Mucosa of descending colon (tissue), 3 donors: Measurements from ENCODE around the gene IPO13. TPM values are rescaled to one million over a fixed set of nuclear protein-coding genes. Genes with fewer than 3 reads are reported as not detected.

Source experiments
- ATAC-seq: fragments of 200-7000 bp; cut with Tn5 transposase; one replicate; pipeline ENCODE4 v1.9.1; 2020; ENCODE audit warnings: mild to moderate bottlenecking, moderate library complexity
- DNase-seq, 3 donors: peaks; one replicate each; pipeline ENCODE4 v3.0.0-alpha.2; 2020
- H3K36me3 ChIP-seq: fragments of 200-600 bp; one replicate; pipeline ENCODE4 v1.8.0; 2021; ENCODE audit warnings: low read depth, mild to moderate bottlenecking
- H3K4me1 ChIP-seq: fragments of 200-600 bp; one replicate; pipeline ENCODE4 v1.8.0; 2021; ENCODE audit warnings: low read depth, mild to moderate bottlenecking
- H3K4me3 ChIP-seq: fragments of 200-600 bp; one replicate; pipeline ENCODE4 v1.8.0; 2021; ENCODE audit warnings: mild to moderate bottlenecking
- H3K9me3 ChIP-seq: fragments of 200-600 bp; one replicate; pipeline ENCODE4 v1.8.0; 2021; ENCODE audit warnings: mild to moderate bottlenecking
- intact Hi-C, 2 donors: fragments of 100-400 bp; cut with DNase I in 1 of 2; cut with micrococcal nuclease in 1 of 2; formaldehyde crosslinking; loops; one replicate each; pipeline versions ENCODE4 v1.11.0 to v1.11.1; 2022; cut with DNase I, micrococcal nuclease
- total RNA-seq, 3 donors: library from RNA; stranded (reverse); fragmentation: NEBNext Ultra II Directional in 2 of 3; extraction: Animal tissue kit (Norgen Biotek cat#: 25700) in 2 of 3; gene quantifications; one replicate each; pipeline versions ENCODE4 v1.2.1 to v1.2.4, GENCODE V29; 2021 to 2023
- TF ChIP-seq, protein P1 (sequence below): fragments of 200-600 bp; IDR thresholded peaks from one replicate; pipeline ENCODE4 v1.8.0; 2022; ENCODE audit warnings: antibody characterized with exemption, mild to moderate bottlenecking
- donor health status: DM: no; HTN: no; CAD: no; lungs with moderate emphysema.
- donor health status: DM: no; HTN: no; CAD: no.
- donor health status: DM: no; HTN: yes; CAD: no.

IPO13 gene
- total RNA-seq, 3 donors from 2014 or later = 21.5 to 32.6 (median 22.3) TPM

DNA sequence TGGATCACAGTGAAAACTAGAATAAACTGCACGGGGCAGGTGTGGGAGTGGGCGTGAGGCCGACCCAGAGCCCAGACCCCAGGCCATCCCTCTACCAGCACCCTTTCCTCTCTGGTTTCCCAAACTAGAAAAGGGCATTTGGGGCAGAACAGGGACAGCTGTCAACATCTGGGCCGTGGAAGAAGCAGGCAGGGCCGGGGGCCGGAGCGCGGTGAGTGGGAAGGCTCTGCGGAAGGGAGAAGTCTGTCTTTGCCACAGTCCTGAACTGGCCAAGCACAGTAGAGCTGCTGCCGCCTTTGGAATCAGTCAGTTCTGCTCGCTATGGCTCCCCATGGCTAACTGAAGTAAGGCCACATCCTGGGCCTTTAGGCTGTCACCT, 51.2 kb downstream of the IPO13 start:
- DNase-seq = no peak
- intact Hi-C loops = no loop called here
- H3K4me3 ChIP-seq = no peak overlapping the region
- no peak for ATAC-seq
- H3K9me3 ChIP-seq = no peaks in the 10 kb centered on the region
- peaks cover 9% of the 10 kb centered on the region for H3K4me1 ChIP-seq
- no peaks in the 10 kb centered on the region for H3K36me3 ChIP-seq
- TF ChIP-seq, protein P1, sequence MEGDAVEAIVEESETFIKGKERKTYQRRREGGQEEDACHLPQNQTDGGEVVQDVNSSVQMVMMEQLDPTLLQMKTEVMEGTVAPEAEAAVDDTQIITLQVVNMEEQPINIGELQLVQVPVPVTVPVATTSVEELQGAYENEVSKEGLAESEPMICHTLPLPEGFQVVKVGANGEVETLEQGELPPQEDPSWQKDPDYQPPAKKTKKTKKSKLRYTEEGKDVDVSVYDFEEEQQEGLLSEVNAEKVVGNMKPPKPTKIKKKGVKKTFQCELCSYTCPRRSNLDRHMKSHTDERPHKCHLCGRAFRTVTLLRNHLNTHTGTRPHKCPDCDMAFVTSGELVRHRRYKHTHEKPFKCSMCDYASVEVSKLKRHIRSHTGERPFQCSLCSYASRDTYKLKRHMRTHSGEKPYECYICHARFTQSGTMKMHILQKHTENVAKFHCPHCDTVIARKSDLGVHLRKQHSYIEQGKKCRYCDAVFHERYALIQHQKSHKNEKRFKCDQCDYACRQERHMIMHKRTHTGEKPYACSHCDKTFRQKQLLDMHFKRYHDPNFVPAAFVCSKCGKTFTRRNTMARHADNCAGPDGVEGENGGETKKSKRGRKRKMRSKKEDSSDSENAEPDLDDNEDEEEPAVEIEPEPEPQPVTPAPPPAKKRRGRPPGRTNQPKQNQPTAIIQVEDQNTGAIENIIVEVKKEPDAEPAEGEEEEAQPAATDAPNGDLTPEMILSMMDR = no peak

DNA sequence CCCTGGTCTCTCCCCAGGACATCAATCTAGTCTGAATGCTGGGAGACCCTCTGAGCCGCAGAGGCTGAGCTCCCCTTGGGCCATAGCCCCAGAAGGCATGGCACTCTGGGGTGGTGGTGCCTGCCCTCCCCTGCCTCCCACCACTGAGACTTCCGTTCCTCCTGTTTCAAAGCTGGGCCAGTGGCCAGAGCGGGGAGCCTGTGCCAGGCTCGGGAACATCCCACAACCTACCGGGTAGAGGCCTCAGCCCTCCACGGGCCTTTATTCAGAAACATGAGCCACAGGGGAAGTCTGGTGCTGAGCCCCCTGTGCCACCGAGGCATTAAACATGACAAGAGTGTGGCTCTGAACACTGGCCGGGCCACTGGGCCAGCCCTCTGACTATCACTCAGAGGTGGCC, 52.7 kb downstream of the IPO13 start:
- Histone ChIP-seq H3K4me1 (peaks cover 9% of the 10 kb centered on the region), H3K9me3 (no peaks in the 10 kb centered on the region), H3K36me3 (no peaks in the 10 kb centered on the region), H3K4me3 (no peak overlapping the region)
- TF ChIP-seq, protein P1 = no peak
- no peak for DNase-seq
- ATAC-seq = no peak
- intact Hi-C loops = no loop called here

DNA sequence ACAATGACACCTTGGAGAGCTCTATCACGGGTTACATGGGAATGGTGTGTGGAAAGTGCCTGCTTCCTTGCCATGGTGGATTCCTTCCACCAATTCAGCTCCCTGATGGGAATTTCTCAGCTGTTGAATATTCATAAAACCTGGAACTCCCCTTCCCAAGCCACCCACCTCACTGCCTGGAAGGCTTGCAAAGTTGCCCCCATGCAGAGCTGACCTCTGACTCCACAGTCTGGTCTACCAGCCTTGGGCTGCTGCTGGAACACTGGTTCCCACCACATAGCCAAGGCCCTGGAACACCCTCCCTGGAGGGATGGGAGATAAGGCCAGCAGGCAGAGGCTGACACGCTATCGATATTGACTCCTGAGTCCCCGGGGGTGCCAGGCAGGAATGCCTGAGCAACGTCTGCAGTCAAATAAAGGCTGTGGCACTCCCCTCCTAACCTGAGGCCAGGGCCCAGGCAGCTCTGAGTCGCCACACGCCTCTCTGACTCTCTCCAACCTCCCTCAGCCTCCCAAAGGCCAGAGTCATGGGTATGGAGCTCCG, 53.4 kb downstream of the IPO13 start:
- Histone ChIP-seq H3K4me1 (peaks cover 9% of the 10 kb centered on the region), H3K36me3 (no peaks in the 10 kb centered on the region), H3K9me3 (no peaks in the 10 kb centered on the region), H3K4me3 (no peak overlapping the region)
- no peak for ATAC-seq
- intact Hi-C loops = no loop called here
- DNase-seq = no peak
- TF ChIP-seq, protein P1 = no peak

DNA sequence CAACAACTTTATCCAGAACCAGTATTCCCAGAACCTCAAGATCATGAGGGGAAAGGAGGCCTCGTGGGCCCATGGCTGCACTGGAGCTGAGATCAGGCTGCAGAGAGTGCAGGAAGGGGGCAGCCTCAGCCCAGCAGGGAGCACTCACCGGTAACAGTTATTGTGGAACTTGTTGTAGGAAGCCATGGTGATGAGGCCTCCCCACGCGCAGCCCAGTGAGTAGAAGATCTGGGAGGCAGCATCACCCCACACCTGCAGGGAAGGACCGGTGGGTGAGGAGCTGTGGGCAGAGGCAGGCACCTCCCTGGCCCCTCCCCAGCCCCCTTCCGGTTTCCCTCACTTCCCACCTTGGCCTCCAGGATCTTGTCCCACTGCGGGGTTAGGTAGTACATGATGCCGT, 55.4 kb downstream of the IPO13 start:
- Histone ChIP-seq H3K4me1 (peaks cover 11% of the 10 kb centered on the region), H3K36me3 (no peaks in the 10 kb centered on the region), H3K4me3 (no peak overlapping the region), H3K9me3 (no peaks in the 10 kb centered on the region)
- DNase-seq (no peak), ATAC-seq (no peak)
- TF ChIP-seq, protein P1 = no peak
- intact Hi-C loops = no loop called here

DNA sequence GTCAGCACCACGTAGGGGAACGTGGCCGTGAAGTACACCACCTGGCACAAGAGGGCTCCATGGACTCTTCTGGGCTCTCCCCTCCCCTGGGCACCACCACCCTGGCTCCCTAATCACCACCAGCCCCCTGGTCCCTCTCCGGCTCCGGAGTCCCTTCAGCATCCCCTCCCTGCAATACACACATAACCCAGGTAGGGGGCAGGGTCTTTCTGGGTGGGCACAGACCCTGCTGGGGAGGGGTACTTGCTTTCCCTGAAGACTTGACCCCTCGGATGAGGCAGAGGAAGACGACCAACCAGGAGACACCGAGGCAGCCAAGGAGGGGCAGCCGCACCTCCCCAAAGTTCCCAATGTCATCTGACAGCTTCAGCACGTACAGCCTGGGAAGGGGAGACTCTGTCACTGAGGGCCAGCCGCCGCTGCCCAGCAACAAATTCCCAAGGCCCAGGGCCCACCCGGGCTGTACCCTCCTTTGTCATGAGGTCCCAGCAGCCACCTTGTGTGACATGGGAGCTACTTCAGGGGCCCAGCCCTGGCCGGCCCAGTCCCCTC, 55.9 kb downstream of the IPO13 start:
- intact Hi-C loops = no loop called here
- H3K36me3 ChIP-seq = no peaks in the 10 kb centered on the region

More for the DNA sequence above, 55.9 kb downstream of the IPO13 start:
- no peak for DNase-seq
- ATAC-seq = no peak
- peaks cover 10% of the 10 kb centered on the region for H3K4me1 ChIP-seq
- H3K9me3 ChIP-seq = no peaks in the 10 kb centered on the region
- TF ChIP-seq, protein P1 = no peak
- H3K4me3 ChIP-seq = no peak overlapping the region
